Measurements from ENCODE around the gene PRELID1.
A peak's percentile ranks its signal among the peaks of the same experiment; 100 is the strongest.
"Not testable (repeated sequence)": the region's sequence is repeated elsewhere in the genome, so short reads cannot be mapped to it uniquely, and the experiment has no call there.

PRELID1 gene, protein sequence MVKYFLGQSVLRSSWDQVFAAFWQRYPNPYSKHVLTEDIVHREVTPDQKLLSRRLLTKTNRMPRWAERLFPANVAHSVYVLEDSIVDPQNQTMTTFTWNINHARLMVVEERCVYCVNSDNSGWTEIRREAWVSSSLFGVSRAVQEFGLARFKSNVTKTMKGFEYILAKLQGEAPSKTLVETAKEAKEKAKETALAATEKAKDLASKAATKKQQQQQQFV

DNA sequence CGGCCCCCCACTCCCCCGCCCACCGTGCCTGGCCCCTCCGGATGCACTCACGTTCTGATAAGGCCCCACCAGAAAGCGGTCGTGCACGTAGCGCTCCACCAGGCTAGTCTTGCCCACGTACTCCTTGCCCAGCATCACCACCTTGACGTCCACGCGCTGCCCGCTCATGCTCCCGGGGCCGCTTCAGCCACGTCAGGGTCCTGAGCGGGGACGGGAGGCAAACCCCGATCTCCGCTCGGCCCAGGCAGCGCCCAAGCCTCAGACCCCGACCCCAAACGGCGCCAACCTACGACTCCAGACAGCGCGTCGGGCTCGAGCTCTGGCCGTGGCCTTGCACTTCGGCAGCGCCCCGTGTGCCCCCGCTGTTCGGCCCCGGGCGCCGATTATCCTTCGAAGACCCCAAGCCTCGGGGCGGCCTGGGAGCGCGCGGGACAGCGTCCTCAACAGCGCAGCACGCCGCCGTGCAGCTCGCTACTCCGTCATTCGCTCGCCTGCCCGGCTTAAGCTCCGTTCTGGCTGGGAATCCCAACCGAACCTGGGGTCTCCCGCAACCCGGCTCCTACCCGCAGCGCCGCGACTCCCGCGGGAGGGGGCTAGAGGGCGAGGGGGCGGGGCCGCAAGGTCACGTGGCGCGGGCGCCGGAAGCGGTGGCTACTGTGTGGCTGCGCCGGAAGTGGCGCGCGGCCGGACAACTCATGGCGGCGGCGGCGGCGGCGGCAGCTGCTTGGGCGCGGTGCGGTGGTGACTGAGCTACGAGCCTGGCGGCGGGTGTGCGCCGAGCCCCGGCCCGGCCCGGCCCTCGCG, at the start of gene PRELID1, which contains the start of gene RAB24:
Gene PRELID1 (plus strand): TSS at position 679 of the 804 bp plus-strand sequence. CDS start 187 bp downstream, outside the sequence.
Gene RAB24 (minus strand): TSS at position 599 of the 804 bp plus-strand sequence. CDS start 431 bp downstream, at position 168.
- peak; percentile 92 for DNase-seq

DNA sequence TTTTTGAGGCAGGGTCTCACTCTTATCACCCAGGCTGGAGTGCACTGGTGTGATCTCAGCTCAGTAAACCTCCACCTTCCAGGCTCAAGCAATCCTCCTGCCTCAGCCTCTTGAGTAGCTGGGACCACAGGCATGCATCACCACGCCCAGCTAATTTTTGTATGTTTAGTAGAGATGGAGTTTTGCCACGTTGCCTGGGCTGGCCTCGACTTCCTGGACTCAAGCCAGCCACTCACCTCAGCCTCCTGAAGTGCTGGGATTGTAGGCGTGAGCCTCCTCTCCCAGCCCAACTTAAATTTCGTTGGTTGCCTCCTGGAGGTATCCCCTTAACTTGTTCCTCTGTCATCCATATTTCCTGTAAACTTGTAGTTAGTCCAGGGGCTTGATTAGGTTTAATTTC, 47.3 kb upstream of the PRELID1 start:
- no peak for DNase-seq

DNA sequence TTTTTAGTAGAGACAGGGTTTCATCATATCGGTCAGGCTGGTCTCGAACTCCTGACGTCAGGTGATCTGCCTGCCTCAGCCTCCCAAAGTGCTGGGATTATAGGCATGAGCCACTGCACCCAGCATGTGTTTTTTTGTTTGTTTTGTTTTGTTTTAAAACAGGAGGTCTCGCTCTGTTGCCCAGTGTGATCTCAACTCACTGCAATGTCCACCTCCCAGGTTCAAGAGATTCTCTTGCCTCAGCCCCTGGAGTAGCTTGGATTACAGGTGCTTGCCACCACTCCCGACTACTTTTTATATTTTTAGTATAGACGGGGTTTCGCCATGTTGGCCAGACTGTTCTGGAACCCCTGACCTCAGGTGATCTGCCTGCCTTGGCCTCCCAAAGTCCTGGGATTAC, 44.9 kb upstream of the PRELID1 start:
- DNase-seq: not testable (repeated sequence)

DNA sequence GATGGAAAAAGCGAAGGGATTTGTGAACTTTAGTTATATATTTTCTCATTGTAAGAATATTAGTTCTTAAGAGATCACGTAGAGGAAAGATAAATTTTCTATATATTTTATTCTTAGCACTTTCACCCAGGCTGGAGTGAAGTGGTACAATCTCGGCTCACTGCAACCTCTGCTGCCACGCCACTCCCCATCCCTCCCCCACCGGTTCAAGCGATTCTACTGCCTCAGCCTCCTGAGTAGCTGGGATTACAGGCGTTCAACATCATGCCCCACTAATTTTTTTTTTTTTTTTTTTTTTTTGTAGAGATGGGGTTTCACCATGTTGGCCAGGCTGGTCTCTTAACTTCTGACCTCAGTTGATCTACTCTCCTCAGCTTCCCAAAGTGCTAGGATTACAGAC, 42.6 kb upstream of the PRELID1 start:
- DNase-seq: no peak

DNA sequence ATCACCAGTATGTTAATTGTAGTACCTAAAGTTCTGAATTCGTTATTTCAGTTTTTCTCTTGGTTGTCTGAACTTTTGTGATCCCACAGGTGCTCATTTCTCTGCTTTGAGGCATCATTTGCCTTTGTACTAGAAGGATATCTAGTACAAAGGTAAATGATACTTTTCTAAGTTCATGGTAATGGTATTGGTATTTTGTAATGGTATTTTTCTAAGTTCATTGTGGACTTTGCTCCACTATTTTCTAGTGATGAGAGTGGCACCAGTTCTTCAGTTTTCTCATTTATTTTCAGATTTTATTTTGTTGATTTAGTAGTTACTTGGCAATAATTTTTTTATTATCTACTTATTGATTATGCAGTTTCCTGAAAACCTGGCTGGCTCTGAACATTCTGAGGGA, 42.1 kb upstream of the PRELID1 start:
- DNase-seq: no peak

DNA sequence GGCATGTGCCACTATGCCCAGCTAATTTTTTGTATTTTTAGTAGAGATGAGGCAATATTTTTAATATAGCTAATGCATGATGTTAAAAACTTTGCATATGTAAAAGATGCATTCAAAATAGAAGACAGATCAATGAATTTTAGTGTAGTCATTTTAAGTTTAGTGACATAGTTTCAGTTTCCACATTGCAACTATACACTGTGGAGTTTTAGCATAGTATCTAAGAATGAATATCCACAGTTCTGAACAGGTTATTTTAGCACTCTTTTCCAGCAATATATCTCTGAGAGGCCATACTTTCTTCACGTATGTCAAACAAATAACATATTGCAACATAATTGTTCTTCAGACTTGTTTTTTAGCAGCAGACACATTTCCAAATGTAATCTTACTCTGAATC, 39.4 kb upstream of the PRELID1 start:
- no peak for DNase-seq

DNA sequence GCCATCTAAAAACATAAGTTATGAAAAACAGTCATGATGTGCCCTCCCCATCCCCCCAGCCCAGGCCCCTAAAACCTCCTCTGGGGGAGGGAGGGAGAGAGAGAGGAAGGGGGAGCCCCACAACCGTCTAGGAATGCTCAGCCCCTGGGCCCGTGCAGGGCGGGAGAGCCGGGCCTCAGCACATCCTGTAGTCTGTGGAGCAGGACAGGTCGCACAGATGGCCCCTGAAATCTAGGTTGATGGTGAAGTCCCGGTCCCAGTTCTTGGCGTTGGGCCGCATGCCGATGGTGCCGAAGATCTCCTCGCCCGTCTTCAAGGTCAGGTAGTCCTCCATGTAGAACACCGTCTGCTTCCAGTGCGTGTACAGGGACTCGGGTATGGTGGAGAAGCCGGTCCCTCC, 38.2 kb upstream of the PRELID1 start:
- DNase-seq: no peak

DNA sequence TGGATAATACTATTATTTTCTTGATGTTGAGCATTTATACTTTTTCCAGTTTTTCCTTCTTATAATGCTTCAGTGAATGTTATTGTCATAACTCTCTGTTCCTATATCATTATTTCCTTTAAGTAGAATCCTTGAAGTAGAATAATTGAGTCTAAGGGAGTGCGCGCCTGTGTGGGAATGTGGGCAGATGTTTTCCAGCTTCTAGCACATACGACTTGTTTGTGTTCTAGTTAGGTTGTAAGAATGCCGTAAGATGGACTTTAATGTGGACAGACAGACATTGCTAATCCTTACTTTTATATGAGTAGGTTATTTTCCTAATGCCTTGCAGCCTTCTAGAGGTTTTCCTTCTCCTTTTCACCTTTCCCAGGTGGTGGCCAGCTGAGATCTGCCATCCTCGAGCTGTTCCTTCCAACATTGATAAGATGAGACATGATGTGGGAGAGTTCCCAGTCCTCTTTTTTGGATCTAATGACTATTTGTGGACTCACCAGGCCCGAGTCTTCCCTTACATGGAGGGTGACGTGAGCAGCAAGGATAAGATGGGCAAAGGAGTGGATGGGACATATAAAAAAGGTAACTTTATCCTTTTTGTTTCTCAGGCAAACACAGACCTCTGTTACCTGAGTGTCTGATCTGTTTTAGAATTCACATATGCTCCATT, 34.2 kb upstream of the PRELID1 start:
- DNase-seq: no peak

DNA sequence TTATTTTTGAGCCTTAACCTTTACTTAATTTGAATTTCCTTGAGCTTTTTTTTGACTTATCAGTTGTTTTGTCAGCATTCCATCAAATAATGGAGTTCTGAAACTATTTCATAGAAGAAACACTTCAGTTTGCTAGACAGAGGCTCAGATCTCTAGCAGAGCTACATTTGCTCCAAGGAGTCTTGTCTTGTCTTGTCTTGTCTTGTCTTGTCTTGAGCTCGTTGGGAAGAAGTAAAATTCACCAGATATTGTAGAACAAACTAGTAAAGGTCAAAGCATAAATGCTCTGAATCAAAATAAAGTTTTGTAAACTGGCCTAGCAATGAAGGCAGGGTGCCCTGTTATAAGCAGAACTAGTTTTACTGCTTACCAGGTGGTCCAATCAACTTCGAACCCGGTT, 33.6 kb upstream of the PRELID1 start:
- no peak for DNase-seq

DNA sequence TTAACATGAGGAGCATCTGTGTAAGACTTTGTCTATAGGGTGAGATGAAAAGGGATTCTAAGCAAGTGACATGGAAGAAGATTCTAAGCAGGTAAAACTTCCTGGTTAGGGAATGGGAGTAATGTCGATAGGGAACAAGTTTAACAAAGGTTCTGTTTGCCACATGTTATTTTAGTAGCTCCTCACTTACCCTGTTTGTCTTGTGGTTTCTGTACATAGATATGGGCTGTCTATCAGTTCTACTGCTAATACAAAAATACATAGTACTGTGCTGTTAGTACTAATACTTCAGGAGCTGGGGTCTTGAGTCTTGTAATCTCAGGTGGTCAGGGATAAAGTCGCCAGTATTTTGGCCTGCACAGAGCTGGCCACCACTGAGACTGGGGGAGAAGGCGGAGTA, 32.9 kb upstream of the PRELID1 start:
- no peak for DNase-seq

DNA sequence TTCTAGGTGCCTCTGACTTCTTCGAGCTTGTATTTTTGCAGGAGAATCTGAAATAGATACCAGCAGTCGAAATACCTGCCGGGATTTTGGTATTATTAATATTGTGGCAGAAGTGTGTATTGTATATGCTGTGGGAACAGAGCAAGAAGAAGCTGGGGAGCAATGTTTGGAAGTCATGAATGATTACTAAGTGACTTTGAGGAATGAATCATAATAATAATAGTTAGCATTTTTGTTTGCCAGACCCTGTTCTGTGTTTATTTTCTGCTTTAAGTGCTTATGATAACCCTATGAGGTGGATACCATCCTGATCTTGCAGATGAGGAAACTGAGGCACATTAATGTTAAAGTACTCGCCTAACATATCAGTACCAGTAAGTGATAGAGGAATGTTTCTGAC, 32.5 kb upstream of the PRELID1 start:
- DNase-seq: no peak

DNA sequence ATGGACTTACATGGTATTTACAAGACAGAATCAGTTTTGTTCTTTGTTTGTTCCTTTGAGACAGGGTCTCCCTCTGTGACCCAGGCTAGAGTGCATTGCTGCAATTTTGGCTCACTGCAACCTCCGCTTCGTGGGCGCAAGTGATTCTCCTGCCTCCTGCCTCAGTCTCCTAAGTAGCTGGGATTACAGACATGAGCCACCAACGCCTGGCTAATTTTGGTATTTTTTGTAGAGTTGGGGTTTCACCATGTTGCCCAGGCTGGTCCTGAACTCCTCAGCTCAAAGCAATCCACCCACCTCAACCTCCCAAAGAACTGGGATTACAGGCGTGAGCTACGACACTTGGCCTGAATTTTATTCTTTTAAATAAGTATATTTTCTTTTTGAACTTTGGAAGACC, 27.7 kb upstream of the PRELID1 start:
- DNase-seq: no peak

DNA sequence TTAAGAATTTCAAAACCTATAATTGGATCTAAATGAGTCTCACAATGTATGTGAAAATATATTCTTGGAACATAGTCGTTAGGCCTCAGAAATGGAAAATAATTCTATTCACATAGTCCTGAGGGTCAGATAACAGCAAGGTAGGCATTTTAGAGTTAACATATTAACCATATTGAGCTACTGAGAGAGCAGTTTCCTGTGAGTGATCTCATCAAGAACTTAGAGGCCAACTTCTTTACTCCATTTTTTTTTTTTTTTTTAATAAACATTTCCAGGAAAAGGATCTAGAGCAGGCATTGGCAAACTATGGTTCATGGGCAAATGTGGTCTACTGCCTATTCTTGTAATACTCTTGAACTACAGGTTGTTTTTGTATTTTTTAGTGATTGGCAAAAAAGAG, 26.7 kb upstream of the PRELID1 start:
- no peak for DNase-seq

DNA sequence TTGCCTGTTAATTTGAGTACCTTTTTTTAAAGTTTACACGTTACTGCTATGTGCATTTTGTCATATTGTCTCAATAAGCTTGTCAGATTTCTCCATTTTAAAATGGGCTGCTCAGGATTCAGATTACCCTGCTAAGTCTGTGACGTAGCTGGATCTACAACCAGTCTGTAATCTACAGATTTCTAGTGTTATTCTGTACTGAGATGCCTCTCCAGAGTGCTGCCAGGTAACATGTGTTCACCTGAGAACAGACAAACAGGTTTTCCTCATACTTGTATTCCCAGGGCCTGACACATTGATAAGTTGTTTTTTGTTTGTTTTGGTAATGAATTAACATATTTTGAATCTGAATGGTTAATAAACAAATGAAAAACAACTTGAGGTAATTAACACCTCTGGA, 15.4 kb upstream of the PRELID1 start:
- DNase-seq: no peak

DNA sequence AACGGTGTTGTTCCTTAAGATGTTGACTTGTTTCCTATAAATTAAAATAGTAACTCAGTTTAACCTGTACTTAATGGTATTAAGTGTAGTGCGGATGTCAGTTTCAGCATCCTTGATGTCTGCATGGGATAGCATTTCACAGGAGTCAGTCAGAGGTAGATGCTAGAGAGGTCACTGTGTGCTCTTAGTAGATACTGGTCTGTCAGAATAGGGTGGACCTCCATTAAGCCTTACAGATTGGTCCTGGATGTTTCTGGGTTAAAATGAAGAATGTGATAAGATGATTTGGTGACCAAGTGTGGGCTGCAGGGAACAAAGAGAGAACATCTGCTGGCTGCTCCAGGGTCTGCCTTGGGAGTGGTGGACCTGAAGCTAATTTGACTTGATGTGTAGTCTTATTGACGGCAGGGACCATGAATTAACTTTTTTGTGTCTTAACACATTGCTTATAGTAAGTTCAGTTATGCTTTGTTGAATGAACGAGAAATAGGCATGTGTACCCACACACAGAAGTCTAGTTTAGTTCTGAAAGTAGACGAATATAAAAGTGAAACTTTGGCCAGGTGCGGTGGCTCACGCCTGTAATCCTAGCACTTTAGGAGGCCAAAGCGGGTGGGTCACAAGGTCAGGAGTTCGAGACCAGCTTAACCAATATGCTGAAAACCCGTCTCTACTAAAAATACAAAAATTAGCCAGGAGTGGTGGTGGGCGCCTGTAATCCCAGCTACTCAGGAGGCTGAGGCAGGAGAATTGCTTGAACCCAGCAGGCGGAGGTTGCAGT, 12.6 kb upstream of the PRELID1 start:
- DNase-seq: no peak

DNA sequence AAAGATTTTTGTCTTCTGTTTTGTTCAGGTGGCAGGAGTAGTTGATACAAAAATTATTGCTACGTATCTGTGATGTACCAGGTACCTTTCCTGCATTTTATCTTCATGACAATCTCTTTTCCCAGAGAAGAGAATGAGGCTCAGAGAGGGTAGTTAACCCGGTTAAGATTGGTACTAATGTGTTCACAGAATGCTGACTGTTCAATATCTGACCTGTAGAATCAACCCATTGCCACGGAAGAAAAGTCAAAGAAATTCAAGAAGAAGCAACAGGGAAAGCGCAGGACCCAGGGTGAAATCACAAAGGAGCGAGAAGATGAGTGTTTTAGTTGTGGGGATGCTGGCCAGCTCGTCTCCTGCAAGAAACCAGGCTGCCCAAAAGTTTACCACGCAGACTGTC, 11.9 kb upstream of the PRELID1 start:
- DNase-seq: no peak

DNA sequence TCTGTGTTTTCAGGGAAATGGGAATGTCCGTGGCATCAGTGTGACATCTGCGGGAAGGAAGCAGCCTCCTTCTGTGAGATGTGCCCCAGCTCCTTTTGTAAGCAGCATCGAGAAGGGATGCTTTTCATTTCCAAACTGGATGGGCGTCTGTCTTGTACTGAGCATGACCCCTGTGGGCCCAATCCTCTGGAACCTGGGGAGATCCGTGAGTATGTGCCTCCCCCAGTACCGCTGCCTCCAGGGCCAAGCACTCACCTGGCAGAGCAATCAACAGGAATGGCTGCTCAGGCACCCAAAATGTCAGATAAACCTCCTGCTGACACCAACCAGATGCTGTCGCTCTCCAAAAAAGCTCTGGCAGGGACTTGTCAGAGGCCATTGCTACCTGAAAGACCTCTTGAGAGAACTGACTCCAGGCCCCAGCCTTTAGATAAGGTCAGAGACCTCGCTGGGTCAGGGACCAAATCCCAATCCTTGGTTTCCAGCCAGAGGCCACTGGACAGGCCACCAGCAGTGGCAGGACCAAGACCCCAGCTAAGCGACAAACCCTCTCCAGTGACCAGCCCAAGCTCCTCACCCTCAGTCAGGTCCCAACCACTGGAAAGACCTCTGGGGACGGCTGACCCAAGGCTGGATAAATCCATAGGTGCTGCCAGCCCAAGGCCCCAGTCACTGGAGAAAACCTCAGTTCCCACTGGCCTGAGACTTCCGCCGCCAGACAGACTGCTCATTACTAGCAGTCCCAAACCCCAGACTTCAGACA, 9.6 kb upstream of the PRELID1 start:
- DNase-seq: no peak

DNA sequence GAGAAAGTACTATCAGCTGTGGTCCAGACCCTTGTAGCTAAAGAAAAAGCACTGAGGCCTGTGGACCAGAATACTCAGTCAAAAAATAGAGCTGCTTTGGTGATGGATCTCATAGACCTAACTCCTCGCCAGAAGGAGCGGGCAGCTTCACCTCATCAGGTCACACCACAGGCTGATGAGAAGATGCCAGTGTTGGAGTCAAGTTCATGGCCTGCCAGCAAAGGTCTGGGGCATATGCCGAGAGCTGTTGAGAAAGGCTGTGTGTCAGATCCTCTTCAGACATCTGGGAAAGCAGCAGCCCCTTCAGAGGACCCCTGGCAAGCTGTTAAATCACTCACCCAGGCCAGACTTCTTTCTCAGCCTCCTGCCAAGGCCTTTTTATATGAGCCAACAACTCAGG, 9.0 kb upstream of the PRELID1 start:
- DNase-seq: no peak

DNA sequence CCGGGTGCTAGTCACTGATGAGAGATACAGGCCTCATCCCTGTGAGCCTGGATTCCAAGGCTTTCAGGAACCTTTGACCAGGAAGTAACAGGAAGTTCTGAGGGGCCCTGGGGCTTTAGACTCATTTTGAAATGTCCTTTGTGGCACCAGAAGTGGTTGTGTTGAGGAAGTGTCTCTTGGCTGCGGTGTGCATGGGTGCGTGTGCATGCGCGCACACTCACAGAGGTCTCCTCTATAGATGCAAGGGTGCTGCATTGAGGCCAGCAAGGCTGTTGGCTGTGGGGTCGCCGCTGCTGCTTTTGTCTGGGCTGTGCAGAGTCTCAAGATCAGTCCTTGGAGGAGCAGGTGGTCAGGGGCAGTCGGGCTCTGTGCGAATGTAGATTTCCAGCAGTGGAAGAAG, 7.7 kb upstream of the PRELID1 start:
- no peak for DNase-seq

DNA sequence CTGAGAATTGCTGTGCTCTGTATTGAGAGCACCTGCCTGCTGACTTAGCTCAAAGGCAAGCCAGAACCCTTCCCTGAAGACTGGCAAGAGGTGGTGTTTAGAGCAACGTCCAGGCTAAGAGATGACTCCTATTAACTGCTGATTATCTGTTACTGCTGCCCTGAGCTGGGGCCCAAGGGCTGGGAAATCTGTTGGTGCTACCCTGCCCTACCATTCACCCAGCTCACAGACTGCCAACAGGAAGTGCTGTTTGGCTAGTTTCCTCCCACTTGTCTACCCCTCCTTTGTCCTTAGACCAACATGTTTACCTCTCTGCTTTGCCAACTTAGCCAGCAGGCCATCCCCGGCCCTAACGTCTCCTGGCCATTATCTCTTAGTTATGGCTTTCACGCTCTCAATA, 7.0 kb upstream of the PRELID1 start:
- peak; percentile 27 for DNase-seq

DNA sequence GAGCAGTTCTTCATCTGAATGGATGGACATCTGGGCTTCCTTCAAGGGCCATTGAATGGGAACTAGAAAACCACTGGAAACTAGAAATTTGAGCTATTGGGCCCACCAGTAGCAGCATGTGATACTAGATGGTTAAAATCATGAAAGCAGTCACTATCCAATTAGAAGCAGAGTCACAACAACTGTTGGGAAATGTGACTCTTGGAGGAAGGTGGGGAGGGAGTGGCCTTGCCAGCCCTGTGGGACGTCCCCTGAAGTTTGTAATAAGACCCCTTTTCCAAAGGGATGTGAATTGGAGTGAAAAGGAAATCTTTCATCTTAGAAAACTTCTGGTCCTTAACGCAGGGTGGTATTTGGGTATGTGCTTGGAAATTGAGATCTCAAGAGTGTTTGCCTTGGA, 5.7 kb upstream of the PRELID1 start:
- DNase-seq: no peak

DNA sequence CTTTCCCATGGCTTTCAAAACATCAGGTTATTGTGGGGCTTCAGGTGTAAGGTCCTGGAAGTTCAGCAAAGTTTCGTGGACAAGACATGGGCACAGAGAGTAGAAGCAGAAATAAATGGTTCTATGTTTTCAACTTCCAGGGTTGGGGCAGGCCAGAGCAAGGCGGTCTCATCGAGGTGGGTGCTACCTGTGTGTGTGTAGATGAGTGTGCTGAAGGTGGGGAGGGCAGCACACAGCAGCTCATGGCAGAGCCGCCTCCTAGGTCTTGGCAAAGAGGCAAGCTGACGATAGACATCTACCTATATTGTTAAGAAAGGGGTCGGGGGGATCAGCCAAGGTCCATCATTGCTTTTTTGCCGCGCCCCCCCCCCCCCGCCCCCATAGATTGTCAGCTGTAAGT, 3.9 kb upstream of the PRELID1 start:
- DNase-seq: no peak

All from CD4-positive, alpha-beta T cell treated with Interleukin-6 for 4 hours (primary cell).